Measurements from ENCODE around the gene TNRC6C. TPM values are rescaled to one million over a fixed set of nuclear protein-coding genes. Genes with fewer than 3 reads are reported as not detected.

TNRC6C gene
- total and polyA plus RNA-seq, 2 of the 13 experiments (the other 11 are each of a cell fraction or from before 2014, with no cell fraction given), result 0.66 to 4.9 TPM

DNA sequence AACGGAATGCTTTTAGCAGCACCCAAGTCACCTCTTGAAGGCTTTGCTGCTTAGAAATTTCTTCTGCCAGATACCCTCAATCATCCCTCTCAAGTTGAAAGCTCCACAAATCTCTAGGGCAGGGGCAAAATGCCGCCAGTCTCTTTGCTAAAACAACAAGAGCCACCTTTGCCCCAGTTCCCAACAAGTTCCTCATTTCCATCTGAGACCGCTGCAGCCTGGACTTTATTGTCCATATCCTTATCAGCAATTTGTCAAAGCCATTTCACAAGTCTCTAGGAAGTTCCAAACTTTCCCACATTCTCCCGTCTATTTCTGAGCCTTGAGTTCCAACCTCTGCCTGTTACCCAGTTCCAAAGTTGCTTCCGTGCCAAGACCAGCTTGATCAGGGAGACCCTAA lies 142.6 kb downstream of the TNRC6C start:
- CTCF ChIA-PET (ENCODE audit: low intra/inter-chr PET ratio, low total read pairs), result no interaction called here
- no peak overlapping the region for H3K9ac ChIP-seq (ENCODE audit: insufficient read depth, low read depth, low read length)
- H4K20me1 ChIP-seq (ENCODE audit: insufficient read depth, low read length), result no peaks in the 10 kb centered on the region
- TF ChIP-seq ZIK1 (CRISPR knock-in tag; IDR thresholded peaks at IDR 0.05; ENCODE audit: borderline replicate concordance, low read depth) (no peak), ZNF350 (CRISPR knock-in tag; IDR thresholded peaks at IDR 0.05; ENCODE audit: borderline replicate concordance, low read depth) (no peak), POLR2AphosphoS5 (IDR thresholded peaks at IDR 0.05; ENCODE audit: low read depth, low read length) (no peak), NONO (IDR thresholded peaks at IDR 0.05) (no peak), NONO (CRISPR knock-in tag; conservative IDR thresholded peaks at IDR 0.05) (no peak), ERF (CRISPR knock-in tag; IDR thresholded peaks at IDR 0.05) (no peak), ZSCAN30 (CRISPR knock-in tag; IDR thresholded peaks at IDR 0.05) (no peak), MAF1 (CRISPR knock-in tag; IDR thresholded peaks at IDR 0.05; ENCODE audit: borderline replicate concordance) (no peak), ZNF260 (CRISPR knock-in tag; IDR thresholded peaks at IDR 0.05; ENCODE audit: borderline replicate concordance, low read depth) (no peak), BHLHE40 (IDR thresholded peaks at IDR 0.05; ENCODE audit: low read length) (no peak), ZFAT (CRISPR knock-in tag; conservative IDR thresholded peaks at IDR 0.05) (no peak), ZNF772 (CRISPR knock-in tag; IDR thresholded peaks at IDR 0.05) (no peak), PITX1 (CRISPR knock-in tag; IDR thresholded peaks at IDR 0.05) (no peak), RARG (CRISPR knock-in tag; IDR thresholded peaks at IDR 0.05; ENCODE audit: low read depth) (no peak)
- TF ChIP-seq, protein P1, sequence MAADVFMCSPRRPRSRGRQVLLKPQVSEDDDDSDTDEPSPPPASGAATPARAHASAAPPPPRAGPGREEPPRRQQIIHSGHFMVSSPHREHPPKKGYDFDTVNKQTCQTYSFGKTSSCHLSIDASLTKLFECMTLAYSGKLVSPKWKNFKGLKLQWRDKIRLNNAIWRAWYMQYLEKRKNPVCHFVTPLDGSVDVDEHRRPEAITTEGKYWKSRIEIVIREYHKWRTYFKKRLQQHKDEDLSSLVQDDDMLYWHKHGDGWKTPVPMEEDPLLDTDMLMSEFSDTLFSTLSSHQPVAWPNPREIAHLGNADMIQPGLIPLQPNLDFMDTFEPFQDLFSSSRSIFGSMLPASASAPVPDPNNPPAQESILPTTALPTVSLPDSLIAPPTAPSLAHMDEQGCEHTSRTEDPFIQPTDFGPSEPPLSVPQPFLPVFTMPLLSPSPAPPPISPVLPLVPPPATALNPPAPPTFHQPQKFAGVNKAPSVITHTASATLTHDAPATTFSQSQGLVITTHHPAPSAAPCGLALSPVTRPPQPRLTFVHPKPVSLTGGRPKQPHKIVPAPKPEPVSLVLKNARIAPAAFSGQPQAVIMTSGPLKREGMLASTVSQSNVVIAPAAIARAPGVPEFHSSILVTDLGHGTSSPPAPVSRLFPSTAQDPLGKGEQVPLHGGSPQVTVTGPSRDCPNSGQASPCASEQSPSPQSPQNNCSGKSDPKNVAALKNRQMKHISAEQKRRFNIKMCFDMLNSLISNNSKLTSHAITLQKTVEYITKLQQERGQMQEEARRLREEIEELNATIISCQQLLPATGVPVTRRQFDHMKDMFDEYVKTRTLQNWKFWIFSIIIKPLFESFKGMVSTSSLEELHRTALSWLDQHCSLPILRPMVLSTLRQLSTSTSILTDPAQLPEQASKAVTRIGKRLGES (CRISPR knock-in tag; IDR thresholded peaks at IDR 0.05; ENCODE audit: borderline replicate concordance), result no peak

More for the DNA sequence above, 142.6 kb downstream of the TNRC6C start:
- Histone ChIP-seq H2AFZ (ENCODE audit: low read length) (no peak overlapping the region), H3K4me1 (ENCODE audit: insufficient read depth, low read length) (peaks cover 22% of the 10 kb centered on the region), H3K9me3 (ENCODE audit: low read length) (peaks cover 7% of the 10 kb centered on the region; the same call in 1 of the 2 replicates), H3K79me2 (ENCODE audit: insufficient read depth, low read length) (no peaks in the 10 kb centered on the region), H3K36me3 (replicated peaks in 1 of 2; ENCODE audit: control insufficient read depth in 1 of 2, insufficient read depth in 2 of 2, low read length in 2 of 2) (peaks cover 21 to 49% of the 10 kb centered on the region in 2 experiments), H3K27me3 (ENCODE audit: control insufficient read depth in 1 of 2, insufficient read depth in 2 of 2, low read length in 2 of 2) (no peaks in the 10 kb centered on the region), H3K27ac (ENCODE audit: extremely low read length, insufficient read depth, low read length) (no peak overlapping the region), H3K4me2 (ENCODE audit: low read depth, low read length) (no peak overlapping the region), H3K4me3 (replicated peaks in 1 of 3; ENCODE audit: insufficient read depth in 1 of 3, low read depth in 2 of 3, low read length in 3 of 3) (no peak overlapping the region)
- DNase-seq (ENCODE audit: low spot score) (no peak), ATAC-seq (no peak), FAIRE-seq (no peak)
- intact Hi-C loops (cut with micrococcal nuclease; ENCODE audit: unreplicated experiment), result no loop called here
- no TSS peak for BruUV-seq (replicated peaks)
- in situ Hi-C loops (cut with HindIII; ENCODE audit: extremely low pct_ligation_motif_present, low pct_unique_long_range_greater_than_20kb), result no loop called here
- POLR2A ChIA-PET, result no interaction called here
- 96% methylated on average over 5 of the region's 5 CpGs for WGBS (ENCODE audit: low lambda C conversion rate)
